Neuron (in vitro differentiated cells): Measurements from ENCODE around the gene ATCAY.
"Not testable (repeated sequence)": the region's sequence is repeated elsewhere in the genome, so short reads cannot be mapped to it uniquely, and the experiment has no call there.

ENCODE experiments used
- H2AFZ ChIP-seq: one replicate; pipeline ENCODE4 v1.6.1; 2013; ENCODE audit warnings: low read depth, mild to moderate bottlenecking, inconsistent platforms, low read length, moderate library complexity
- H3K27me3 ChIP-seq: one replicate; pipeline ENCODE4 v1.6.1; 2013; ENCODE audit warnings: low read length; ENCODE audit not compliant: insufficient read depth
- H3K36me3 ChIP-seq: one replicate; pipeline ENCODE4 v1.6.1; 2013; ENCODE audit warnings: low read length; ENCODE audit not compliant: insufficient read depth
- H3K4me1 ChIP-seq: one replicate; pipeline ENCODE4 v1.6.1; 2013; ENCODE audit warnings: low read length; ENCODE audit not compliant: insufficient read depth
- H3K4me3 ChIP-seq: 2 replicates; pipeline ENCODE4 v1.5.1; 2013; ENCODE audit warnings: mild to moderate bottlenecking, low read length, moderate library complexity
- H3K9me3 ChIP-seq: one replicate; pipeline ENCODE4 v1.6.1; 2013; ENCODE audit warnings: low read length

The ATCAY gene

DNA sequence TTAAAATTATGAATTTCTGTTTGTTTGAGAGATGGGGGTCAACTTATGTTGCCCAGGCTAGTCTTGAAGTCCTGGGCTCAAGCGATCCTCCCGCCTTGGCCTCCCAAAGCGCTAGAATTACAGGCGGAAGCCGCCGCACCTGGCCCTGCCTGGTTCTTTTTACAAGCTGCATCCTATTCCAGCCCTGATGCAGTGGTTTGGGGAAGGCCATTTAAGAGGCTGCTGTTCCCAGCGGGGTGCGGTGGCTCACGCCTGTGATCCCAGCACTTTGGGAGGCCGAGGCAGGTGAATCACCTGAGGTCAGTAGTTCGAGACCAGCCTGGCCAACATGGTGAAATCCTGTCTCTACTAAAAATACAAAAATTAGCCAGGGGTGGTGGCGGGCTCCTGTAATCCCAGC, 87.5 kb downstream of the ATCAY start:
- H3K4me3 ChIP-seq, H3K27me3 ChIP-seq, H3K9me3 ChIP-seq, H2AFZ ChIP-seq: not testable (repeated sequence)
- H3K36me3 ChIP-seq: peaks cover 47% of the 10 kb centered on the region
- peaks cover 26% of the 10 kb centered on the region for H3K4me1 ChIP-seq

DNA sequence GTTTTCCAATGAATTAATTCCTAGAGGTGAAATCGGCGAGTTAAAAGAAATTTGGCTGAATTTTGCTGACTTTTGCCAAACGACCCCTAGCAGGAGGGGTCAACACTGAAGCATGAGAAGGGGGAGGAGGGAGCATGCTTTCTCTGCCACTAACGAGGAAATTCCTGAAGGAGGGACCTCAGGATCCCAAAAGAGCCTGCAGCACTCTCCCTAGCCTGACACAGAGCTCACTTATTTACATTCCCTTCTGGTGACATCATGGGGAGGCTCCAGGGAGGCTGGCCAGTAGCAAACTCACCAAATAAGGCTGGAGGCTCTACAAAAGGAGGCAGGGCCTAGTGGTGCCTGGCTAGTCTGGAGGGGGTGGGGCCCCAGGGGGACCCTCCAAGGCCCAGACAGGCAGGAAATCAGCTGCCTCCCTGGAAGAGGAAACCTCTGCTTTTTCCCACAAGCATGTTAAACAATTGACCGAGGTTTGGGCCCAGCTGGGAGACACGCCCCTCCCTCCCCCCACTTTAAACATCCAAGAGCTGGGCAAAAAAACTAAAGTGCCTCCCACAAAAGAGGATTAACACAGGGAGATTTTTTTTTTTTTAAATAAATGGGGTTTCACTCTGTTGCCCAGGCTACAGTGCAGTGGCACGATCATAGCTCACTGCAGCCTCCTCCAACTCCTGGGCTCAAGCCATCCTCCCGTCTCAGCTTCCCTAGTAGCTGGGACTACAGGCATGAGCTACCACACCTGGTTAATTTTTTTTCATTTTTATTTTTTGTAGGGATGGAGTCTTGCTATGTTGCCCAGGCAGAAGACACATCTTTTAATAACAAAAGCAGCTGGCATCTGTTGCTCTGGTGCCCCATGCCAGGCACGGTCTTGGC, 88.3 kb downstream of the ATCAY start:
- no peaks in the 10 kb centered on the region for H3K27me3 ChIP-seq
- no peak overlapping the region for H2AFZ ChIP-seq
- H3K4me1 ChIP-seq: peaks cover 26% of the 10 kb centered on the region
- H3K9me3 ChIP-seq: no peaks in the 10 kb centered on the region
- peaks cover 39% of the 10 kb centered on the region for H3K36me3 ChIP-seq
- peak overlapping the region; percentile 84 for H3K4me3 ChIP-seq

DNA sequence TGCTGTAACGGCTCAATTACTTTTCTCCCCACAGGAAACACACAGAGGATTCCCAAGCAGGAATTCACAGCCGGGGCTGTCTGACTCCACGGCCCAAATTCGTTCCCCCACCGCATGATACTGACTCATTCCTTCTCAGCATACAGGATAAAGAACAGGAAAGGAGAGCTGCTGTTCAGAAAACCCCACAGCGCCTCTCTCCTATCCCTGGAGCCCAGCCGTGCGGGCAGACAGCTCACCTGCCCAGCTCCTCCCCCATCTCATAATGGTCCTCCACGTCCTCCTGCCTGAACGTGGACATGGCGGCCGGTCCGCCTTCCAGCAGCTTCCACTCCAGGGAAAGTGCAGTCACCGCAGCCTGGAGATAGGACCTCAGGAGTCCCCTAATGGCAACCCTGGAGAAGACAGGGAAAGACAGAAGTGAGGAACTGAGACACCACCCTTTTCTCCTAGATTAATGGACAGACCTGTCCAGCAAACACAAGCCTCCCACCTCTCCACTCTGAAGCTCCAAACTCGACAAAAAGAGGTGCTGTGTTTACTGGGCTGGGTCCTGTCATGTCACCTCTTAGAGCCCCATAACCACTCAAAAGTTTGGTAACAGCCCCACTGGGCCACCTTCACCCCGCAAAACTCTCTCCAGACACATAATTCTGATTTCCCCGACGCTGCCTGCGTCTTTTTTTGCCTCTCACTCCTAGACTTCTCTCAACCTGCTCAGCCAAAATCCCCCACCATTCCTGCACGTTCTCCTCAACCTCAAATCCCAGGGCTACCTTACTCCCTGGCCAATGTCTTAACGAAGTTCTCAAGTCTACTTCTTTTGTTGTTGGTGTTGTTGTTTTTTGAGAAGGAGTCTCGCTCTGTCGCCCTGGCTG, 89.2 kb downstream of the ATCAY start:
- H3K36me3 ChIP-seq: peaks cover 31% of the 10 kb centered on the region
- H3K4me3 ChIP-seq: peak overlapping the region; percentile 84
- H3K9me3 ChIP-seq: no peaks in the 10 kb centered on the region
- H3K4me1 ChIP-seq: peaks cover 26% of the 10 kb centered on the region
- no peaks in the 10 kb centered on the region for H3K27me3 ChIP-seq
- no peak overlapping the region for H2AFZ ChIP-seq

DNA sequence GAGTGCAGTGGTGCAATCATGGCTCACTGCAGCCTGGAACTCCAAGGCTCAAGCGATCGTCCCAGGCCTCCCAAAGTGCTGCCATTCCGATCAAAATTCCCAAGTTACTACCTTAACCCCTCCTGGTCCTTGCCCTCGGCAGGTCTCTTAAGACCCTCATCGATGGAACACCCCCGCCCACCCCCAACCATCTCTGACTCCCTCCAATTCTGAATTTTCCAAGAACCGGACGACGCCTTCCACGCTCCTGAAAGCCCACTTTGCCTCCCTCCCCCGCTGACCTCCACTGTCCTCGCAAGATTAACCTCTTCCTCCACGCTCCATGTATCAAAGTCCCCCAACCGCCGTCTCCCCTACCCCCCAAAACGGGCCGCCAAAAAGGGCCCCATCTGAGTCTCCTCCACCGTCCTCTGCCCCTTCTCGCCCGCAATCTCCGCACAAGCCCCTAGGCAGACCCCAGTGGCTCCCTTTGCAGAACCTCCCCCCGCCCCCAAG, 89.9 kb downstream of the ATCAY start:
- Histone ChIP-seq H2AFZ (no peak overlapping the region), H3K4me3 (peak overlapping the region; percentile 84), H3K9me3 (no peaks in the 10 kb centered on the region), H3K27me3 (no peaks in the 10 kb centered on the region), H3K4me1 (peaks cover 26% of the 10 kb centered on the region), H3K36me3 (peaks cover 29% of the 10 kb centered on the region)

DNA sequence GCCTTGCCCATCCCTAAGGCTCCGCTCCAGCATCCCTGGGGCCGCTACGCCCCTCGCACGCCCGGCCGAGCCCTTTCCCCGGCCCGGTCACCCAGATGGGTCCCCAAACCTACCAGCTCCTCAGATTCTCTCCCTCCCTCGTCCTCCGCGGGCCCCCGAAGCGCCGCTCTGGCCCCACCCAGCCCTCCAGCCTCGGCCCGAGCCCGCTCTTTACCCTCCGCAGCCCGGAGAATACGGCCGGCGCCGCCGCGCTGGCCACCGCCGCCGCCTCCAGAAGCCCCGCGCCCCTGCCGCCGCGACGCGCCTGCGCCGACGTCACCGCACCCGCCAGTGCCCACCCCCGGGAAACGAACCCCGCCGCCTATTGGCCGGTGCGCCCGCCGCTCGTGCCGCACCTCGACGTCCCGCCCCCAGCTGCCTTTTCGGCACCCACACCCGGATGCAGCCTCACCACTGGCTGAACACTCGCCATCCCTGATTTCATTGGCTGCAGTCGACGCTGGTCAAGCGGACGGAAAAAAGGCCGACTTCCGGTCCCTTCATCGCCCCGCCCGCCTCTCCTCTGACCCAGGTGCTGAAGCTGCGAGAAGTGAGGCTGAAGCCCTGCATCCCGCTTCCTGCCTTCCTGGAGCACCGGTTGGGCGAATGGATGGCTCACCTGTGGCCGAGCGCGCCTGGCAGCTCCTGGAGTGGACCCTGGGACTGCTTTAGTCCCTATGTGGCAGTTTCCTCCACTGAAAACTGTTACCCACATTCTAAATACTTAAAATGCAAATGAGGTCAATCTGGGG, 90.5 kb downstream of the ATCAY start, which contains the start of gene DAPK3:
TSS of gene DAPK3 (minus strand) at position 292 of the 791 bp plus-strand sequence. CDS start 1,364 bp downstream, outside the sequence.
- peaks cover 26% of the 10 kb centered on the region for H3K4me1 ChIP-seq
- no peak within 1 kb of the TSS for H2AFZ ChIP-seq
- H3K4me3 ChIP-seq: peak within 1 kb of the TSS; percentile 84
- no peaks in the 10 kb centered on the region for H3K27me3 ChIP-seq
- no peaks in the 10 kb centered on the region for H3K9me3 ChIP-seq
- peaks cover 31% of the 10 kb centered on the region for H3K36me3 ChIP-seq

DNA sequence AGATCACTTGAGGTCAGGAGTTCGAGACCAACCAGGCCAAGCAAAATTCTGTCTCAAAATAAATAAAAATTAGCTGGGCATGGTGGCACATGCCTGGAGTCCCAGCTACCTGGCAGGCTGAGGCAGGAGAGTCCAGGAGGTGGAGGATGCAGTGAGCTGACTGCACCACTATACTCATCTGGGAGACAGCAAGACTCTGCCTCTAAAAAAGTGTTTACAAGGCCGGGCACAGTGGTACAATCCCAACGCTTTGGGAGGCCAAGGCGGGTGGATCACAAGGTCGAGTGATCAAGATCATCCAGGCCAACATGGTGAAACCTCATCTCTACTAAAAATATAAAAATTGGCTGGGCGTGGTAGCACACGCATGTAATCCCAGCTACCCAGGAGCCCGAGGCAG, 94.7 kb downstream of the ATCAY start:
- H3K36me3 ChIP-seq: peaks cover 48% of the 10 kb centered on the region
- H3K9me3 ChIP-seq: no peaks in the 10 kb centered on the region

DNA sequence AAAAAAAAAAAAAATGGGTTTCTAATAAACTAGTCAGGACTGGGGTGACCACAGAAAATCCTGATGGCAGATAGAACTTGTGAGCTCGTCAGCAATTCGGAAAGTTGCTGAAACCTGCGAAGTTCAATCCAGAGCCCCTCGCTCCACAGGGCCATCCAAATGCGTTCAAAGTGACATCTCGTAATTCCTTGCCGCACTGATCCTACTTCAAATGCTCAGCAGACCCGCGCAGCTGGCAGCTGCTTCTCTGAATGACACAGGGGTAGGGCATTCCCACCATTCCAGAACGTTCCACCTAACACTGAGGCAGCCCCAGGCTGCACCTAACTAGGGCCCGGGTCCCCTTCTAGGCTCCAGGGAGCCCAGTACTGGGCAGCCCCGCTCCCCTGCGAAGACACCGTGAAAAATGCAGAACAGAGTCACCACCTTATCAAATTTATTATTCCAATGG, 95.2 kb downstream of the ATCAY start:
- Histone ChIP-seq H3K4me3 (no peak overlapping the region), H3K36me3 (peaks cover 53% of the 10 kb centered on the region), H3K9me3 (no peaks in the 10 kb centered on the region), H2AFZ (no peak overlapping the region), H3K4me1 (peaks cover 3% of the 10 kb centered on the region), H3K27me3 (no peaks in the 10 kb centered on the region)

More for the DNA sequence above, 94.7 kb downstream of the ATCAY start:
- H3K4me1 ChIP-seq: peaks cover 3% of the 10 kb centered on the region
- no peaks in the 10 kb centered on the region for H3K27me3 ChIP-seq
- no peak overlapping the region for H3K4me3 ChIP-seq
- no peak overlapping the region for H2AFZ ChIP-seq

DNA sequence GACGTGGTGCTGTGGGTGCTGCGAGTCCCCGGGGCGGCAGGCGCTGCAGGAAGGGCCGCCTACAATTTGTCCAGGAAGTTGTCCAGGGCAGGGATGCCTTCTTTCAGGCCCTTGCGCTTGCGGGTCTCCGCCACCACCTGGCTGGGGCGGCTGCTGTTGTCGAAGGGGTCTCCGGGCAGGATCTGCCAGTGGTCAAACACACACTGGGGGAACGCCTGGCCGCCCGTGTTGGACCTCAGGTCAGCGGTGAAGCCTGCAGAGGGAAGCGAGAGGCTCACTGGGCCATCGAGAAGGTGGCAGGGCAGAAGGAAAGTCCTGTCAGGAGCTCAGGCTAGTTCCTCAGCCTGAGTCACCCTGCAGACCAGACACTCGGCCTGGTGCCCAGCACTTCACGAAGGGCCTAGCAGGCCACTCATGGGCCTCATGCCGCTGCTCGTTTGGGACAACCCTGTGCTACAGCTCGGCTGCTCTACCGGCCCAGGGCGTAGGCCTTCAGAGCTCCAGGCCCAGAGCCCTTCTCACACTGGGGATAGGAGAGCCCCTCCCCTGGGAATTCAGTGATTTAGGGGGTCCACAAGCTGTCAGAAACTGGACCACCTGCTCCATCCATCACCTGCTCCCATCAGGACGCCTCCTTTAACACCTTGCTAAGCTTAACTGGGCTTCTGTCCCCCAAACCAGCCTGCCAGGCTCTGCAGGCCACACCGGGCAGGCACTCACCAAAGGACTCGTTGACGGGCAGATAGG, 96.2 kb downstream of the ATCAY start:
- Histone ChIP-seq H3K4me1 (no peaks in the 10 kb centered on the region), H3K9me3 (no peaks in the 10 kb centered on the region), H2AFZ (no peak overlapping the region), H3K4me3 (no peak overlapping the region), H3K36me3 (peaks cover 62% of the 10 kb centered on the region), H3K27me3 (no peaks in the 10 kb centered on the region)
